Loucy (cell line): Measurements from ENCODE around the gene CD248.

Experiments
- EZH2phosphoT487 ChIP-seq: fragments of 200-600 bp; IDR thresholded peaks from 2 replicates; pipeline ENCODE4 v1.6.1; 2018; ENCODE audit warnings: antibody characterized with exemption, mild to moderate bottlenecking, moderate library complexity, borderline replicate concordance
- TF ChIP-seq, protein P1 (sequence below): fragments of 200-600 bp; sonication (generic); conservative IDR thresholded peaks from 2 replicates; pipeline ENCODE4 v1.5.1; 2014; ENCODE audit warnings: mild to moderate bottlenecking, antibody characterized with exemption, low read length

DNA sequence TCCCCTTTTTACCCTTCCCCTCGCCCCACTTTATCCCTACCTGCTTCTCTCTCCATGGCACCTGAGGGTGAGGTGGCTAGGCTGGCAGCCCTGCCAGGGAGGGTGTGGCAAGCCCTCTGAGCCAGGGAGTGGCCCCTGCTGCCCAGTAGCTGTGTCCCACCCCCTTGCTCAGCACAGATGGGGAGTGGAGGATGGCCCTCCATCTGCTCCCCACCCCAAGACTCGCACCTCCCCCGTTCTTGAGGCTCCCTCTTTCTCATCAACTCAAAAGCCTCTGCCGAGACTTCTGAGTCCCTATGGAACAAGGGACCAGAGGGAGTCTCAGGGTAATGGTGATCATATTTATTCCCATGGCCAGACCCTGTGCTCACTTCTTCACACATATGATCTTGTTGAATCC, 23.5 kb downstream of the CD248 start:
- TF ChIP-seq, protein P1, sequence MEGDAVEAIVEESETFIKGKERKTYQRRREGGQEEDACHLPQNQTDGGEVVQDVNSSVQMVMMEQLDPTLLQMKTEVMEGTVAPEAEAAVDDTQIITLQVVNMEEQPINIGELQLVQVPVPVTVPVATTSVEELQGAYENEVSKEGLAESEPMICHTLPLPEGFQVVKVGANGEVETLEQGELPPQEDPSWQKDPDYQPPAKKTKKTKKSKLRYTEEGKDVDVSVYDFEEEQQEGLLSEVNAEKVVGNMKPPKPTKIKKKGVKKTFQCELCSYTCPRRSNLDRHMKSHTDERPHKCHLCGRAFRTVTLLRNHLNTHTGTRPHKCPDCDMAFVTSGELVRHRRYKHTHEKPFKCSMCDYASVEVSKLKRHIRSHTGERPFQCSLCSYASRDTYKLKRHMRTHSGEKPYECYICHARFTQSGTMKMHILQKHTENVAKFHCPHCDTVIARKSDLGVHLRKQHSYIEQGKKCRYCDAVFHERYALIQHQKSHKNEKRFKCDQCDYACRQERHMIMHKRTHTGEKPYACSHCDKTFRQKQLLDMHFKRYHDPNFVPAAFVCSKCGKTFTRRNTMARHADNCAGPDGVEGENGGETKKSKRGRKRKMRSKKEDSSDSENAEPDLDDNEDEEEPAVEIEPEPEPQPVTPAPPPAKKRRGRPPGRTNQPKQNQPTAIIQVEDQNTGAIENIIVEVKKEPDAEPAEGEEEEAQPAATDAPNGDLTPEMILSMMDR, result no peak
- TF ChIP-seq EZH2phosphoT487, result no peak
